GM12891 (cell line): ENCODE data around the gene KCNMA1.

ENCODE experiments used
- POLR2A ChIP-seq: IDR thresholded peaks from 2 replicates; pipeline ENCODE4 v1.6.1; 2011; ENCODE audit warnings: low read depth, low read length, control low read depth
- POLR2AphosphoS5 ChIP-seq: IDR thresholded peaks from 2 replicates; pipeline ENCODE4 v1.6.1; 2011; ENCODE audit warnings: low read depth, low read length, control low read depth
- POU2F2 ChIP-seq: IDR thresholded peaks from 2 replicates; pipeline ENCODE4 v1.6.1; 2011; ENCODE audit warnings: low read depth, mild to moderate bottlenecking, control low read depth, low read length, moderate library complexity

GRCh38 chr10:77027576-77027975 lies 610.0 kb downstream of the KCNMA1 start:
- TF ChIP-seq POLR2AphosphoS5 (no peak), POLR2A (no peak), POU2F2 (no peak)
